Activated naive CD8-positive, alpha-beta T cell treated with anti-CD3 and anti-CD28 coated beads, Interleukin-2, amount 10 ng/mL, durations not matched to agents 7 days and 5 days (primary cell): ENCODE results near the gene SLC23A1. TPM values are rescaled to one million over a fixed set of nuclear protein-coding genes. Genes with fewer than 3 reads are reported as not detected.
"Not testable (repeated sequence)": the region's sequence is repeated elsewhere in the genome, so short reads cannot be mapped to it uniquely, and the experiment has no call there.

ENCODE experiments used
- ATAC-seq: fragments of 150-1000 bp; cut with Tn5 transposase; one replicate; pipeline ENCODE4 v1.10.0; 2021; ENCODE audit warnings: low read depth, moderate library complexity
- POLR2A ChIA-PET: fragments of 350-600 bp; sonication (Branson Sonifier 250); formaldehyde crosslinking; loops from one replicate; lab custom pipeline; 2021; ENCODE audit warnings: antibody characterized with exemption; lab: Charles Lee
- DNase-seq: peaks from one replicate; pipeline ENCODE4 v3.0.0; 2021
- H3K27ac Mint-ChIP-seq: one replicate; pipeline ENCODE4 v1.8.0; 2022; ENCODE audit warnings: mild to moderate bottlenecking, mixed read lengths
- H3K27me3 Mint-ChIP-seq: one replicate; pipeline ENCODE4 v1.8.0; 2022; ENCODE audit warnings: mild to moderate bottlenecking, moderate library complexity, mixed read lengths
- H3K36me3 Mint-ChIP-seq: one replicate; pipeline ENCODE4 v1.8.0; 2021; ENCODE audit warnings: mild to moderate bottlenecking, mixed read lengths
- H3K4me1 Mint-ChIP-seq: one replicate; pipeline ENCODE4 v1.8.0; 2021; ENCODE audit warnings: mixed read lengths
- H3K4me3 Mint-ChIP-seq: one replicate; pipeline ENCODE4 v1.8.0; 2022; ENCODE audit warnings: mild to moderate bottlenecking, moderate library complexity, mixed read lengths
- H3K9me3 Mint-ChIP-seq: one replicate; pipeline ENCODE4 v1.8.0; 2021; ENCODE audit warnings: mixed read lengths
- total RNA-seq, 2 experiments: library from RNA; stranded (reverse); gene quantifications; one replicate each; pipeline ENCODE4 v1.2.3, GENCODE V29; 2021

SLC23A1 gene
- total RNA-seq, 2 experiments from 2014 or later: 1.3 to 1.8 TPM

- Mint-ChIP-seq H3K27me3 (no peaks in the 10 kb centered on the region), H3K4me1 (peaks cover 48% of the 10 kb centered on the region), H3K4me3 (peak overlapping the region; percentile 62), H3K27ac (peak overlapping the region; percentile 84), H3K36me3 (no peaks in the 10 kb centered on the region), H3K9me3 (no peaks in the 10 kb centered on the region)
- POLR2A ChIA-PET: interaction anchor here (1.3 kb wide), 2 partner anchors 11 to 23 kb away, joined by 3 to 4 read pairs; partner anchors contain the start of gene SPATA24
- DNase-seq (no peak), ATAC-seq (no peak)
Measured at GRCh38 chr5:139414581-139415130, 31.6 kb upstream of the SLC23A1 start.

- POLR2A ChIA-PET: interaction anchor here (1.3 kb wide), 2 partner anchors 10 to 22 kb away, joined by 3 to 4 read pairs; partner anchors contain the start of gene SPATA24
- Mint-ChIP-seq H3K27me3 (no peaks in the 10 kb centered on the region), H3K4me3 (peak overlapping the region; percentile 23), H3K9me3 (no peaks in the 10 kb centered on the region), H3K4me1 (peaks cover 47% of the 10 kb centered on the region), H3K27ac (peak overlapping the region; percentile 84), H3K36me3 (no peaks in the 10 kb centered on the region)
- DNase-seq: no peak
- ATAC-seq: no peak
Measured at GRCh38 chr5:139413963-139414362, 30.9 kb upstream of the SLC23A1 start.

GRCh38 chr5:139413153-139413552 lies 30.1 kb upstream of the SLC23A1 start:
- Mint-ChIP-seq H3K36me3 (no peaks in the 10 kb centered on the region), H3K27ac (no peak overlapping the region), H3K4me1 (peaks cover 40% of the 10 kb centered on the region), H3K4me3 (no peak overlapping the region), H3K9me3 (no peaks in the 10 kb centered on the region), H3K27me3 (no peaks in the 10 kb centered on the region)
- no peak for DNase-seq
- POLR2A ChIA-PET: interaction anchor here (1.3 kb wide), 1 partner anchor 10 kb away, joined by 4 read pairs; the partner anchor contains the start of gene SPATA24
- ATAC-seq: no peak

GRCh38 chr5:139410993-139411828 lies 28.1 kb upstream of the SLC23A1 start:
- Mint-ChIP-seq H3K27ac (peak overlapping the region; percentile 4), H3K4me1 (peaks cover 43% of the 10 kb centered on the region), H3K36me3 (no peaks in the 10 kb centered on the region), H3K27me3 (no peaks in the 10 kb centered on the region), H3K9me3 (no peaks in the 10 kb centered on the region), H3K4me3 (no peak overlapping the region)
- POLR2A ChIA-PET: interaction anchor here (0.8 kb wide), 1 partner anchor 71 kb away, joined by 3 read pairs; no protein-coding TSS in a partner anchor
- no peak for DNase-seq
- ATAC-seq: no peak

- H3K4me1 Mint-ChIP-seq: peaks cover 35% of the 10 kb centered on the region
- ATAC-seq (no peak), DNase-seq (no peak)
- POLR2A ChIA-PET: interaction anchor here (0.8 to 1.2 kb wide), 2 partner anchors 29 to 72 kb away, joined by 3 read pairs; partner anchors contain the start of gene DNAJC18
- H3K27me3 Mint-ChIP-seq: no peaks in the 10 kb centered on the region
- no peaks in the 10 kb centered on the region for H3K36me3 Mint-ChIP-seq
- no peaks in the 10 kb centered on the region for H3K9me3 Mint-ChIP-seq
- H3K27ac Mint-ChIP-seq: no peak overlapping the region
- no peak overlapping the region for H3K4me3 Mint-ChIP-seq
Measured at GRCh38 chr5:139410121-139410992, 27.3 kb upstream of the SLC23A1 start.

GRCh38 chr5:139409116-139409515 lies 26.0 kb upstream of the SLC23A1 start:
- POLR2A ChIA-PET, H3K27ac Mint-ChIP-seq: not testable (repeated sequence)

GRCh38 chr5:139408191-139408590 lies 25.1 kb upstream of the SLC23A1 start:
- no peaks in the 10 kb centered on the region for H3K9me3 Mint-ChIP-seq
- POLR2A ChIA-PET: no interaction called here
- H3K36me3 Mint-ChIP-seq: no peaks in the 10 kb centered on the region
- H3K27ac Mint-ChIP-seq: peak overlapping the region; percentile 73
- H3K4me3 Mint-ChIP-seq: no peak overlapping the region
- H3K27me3 Mint-ChIP-seq: no peaks in the 10 kb centered on the region
- DNase-seq (no peak), ATAC-seq (no peak)
- H3K4me1 Mint-ChIP-seq: peaks cover 26% of the 10 kb centered on the region

More at GRCh38 chr5:139409116-139409515, 26.0 kb upstream of the SLC23A1 start:
- not testable (repeated sequence) for H3K9me3 Mint-ChIP-seq, H3K4me3 Mint-ChIP-seq, H3K36me3 Mint-ChIP-seq, H3K27me3 Mint-ChIP-seq, DNase-seq, ATAC-seq
- peaks cover 28% of the 10 kb centered on the region for H3K4me1 Mint-ChIP-seq

- Mint-ChIP-seq H3K4me3 (no peak overlapping the region), H3K36me3 (no peaks in the 10 kb centered on the region), H3K27ac (peak overlapping the region; percentile 28), H3K9me3 (no peaks in the 10 kb centered on the region), H3K4me1 (peaks cover 29% of the 10 kb centered on the region), H3K27me3 (no peaks in the 10 kb centered on the region)
- no peak for ATAC-seq
- no peak for DNase-seq
- POLR2A ChIA-PET: interaction anchor here (0.6 kb wide), 1 partner anchor 1217 kb away, joined by 3 read pairs; no protein-coding TSS in a partner anchor
Measured at GRCh38 chr5:139407517-139407916, 24.4 kb upstream of the SLC23A1 start.

- H3K4me3 Mint-ChIP-seq: no peak overlapping the region
- H3K27me3 Mint-ChIP-seq: no peaks in the 10 kb centered on the region
- ATAC-seq: no peak
- H3K4me1 Mint-ChIP-seq: peaks cover 30% of the 10 kb centered on the region
- H3K27ac Mint-ChIP-seq: no peak overlapping the region
- H3K36me3 Mint-ChIP-seq: no peaks in the 10 kb centered on the region
- POLR2A ChIA-PET: no interaction called here
- DNase-seq: no peak
- no peaks in the 10 kb centered on the region for H3K9me3 Mint-ChIP-seq
Measured at GRCh38 chr5:139406963-139407362, 23.9 kb upstream of the SLC23A1 start.

- no peaks in the 10 kb centered on the region for H3K27me3 Mint-ChIP-seq
- H3K36me3 Mint-ChIP-seq: peaks cover 2% of the 10 kb centered on the region
- DNase-seq (no peak), ATAC-seq (no peak)
- H3K4me1 Mint-ChIP-seq: peaks cover 32% of the 10 kb centered on the region
- POLR2A ChIA-PET: interaction anchor here (1.0 to 4.6 kb wide), 6 partner anchors 9 to 157 kb away, joined by 4 to 28 read pairs (median 4); partner anchors contain the start of genes MATR3, MZB1 and UBE2D2
- H3K9me3 Mint-ChIP-seq: no peaks in the 10 kb centered on the region
- peak overlapping the region; percentile 100 for H3K27ac Mint-ChIP-seq
- peak overlapping the region; percentile 96 for H3K4me3 Mint-ChIP-seq
Measured at GRCh38 chr5:139404484-139404840, 21.4 kb upstream of the SLC23A1 start.

GRCh38 chr5:139403787-139404483 lies 20.8 kb upstream of the SLC23A1 start, which contains the start of gene SPATA24:
Gene SPATA24, minus strand, starts transcription at chr5:139404089. Its CDS starts 29 bp downstream, at chr5:139404060.
- DNase-seq (peak; percentile 96), ATAC-seq (peak; percentile 94)
- Mint-ChIP-seq H3K27ac (peak within 1 kb of the TSS; percentile 100), H3K9me3 (no peaks in the 10 kb centered on the region), H3K36me3 (peaks cover 4% of the 10 kb centered on the region), H3K4me1 (peaks cover 35% of the 10 kb centered on the region), H3K27me3 (no peaks in the 10 kb centered on the region), H3K4me3 (peak within 1 kb of the TSS; percentile 96)
- POLR2A ChIA-PET: interaction anchor here (0.7 to 4.6 kb wide), 8 partner anchors 8 to 157 kb away, joined by 3 to 28 read pairs (median 4); partner anchors contain the start of genes MATR3, MZB1 and UBE2D2

GRCh38 chr5:139403418-139403786 lies 20.3 kb upstream of the SLC23A1 start:
- ATAC-seq: no peak
- H3K36me3 Mint-ChIP-seq: peaks cover 4% of the 10 kb centered on the region
- H3K27me3 Mint-ChIP-seq: no peaks in the 10 kb centered on the region
- H3K4me3 Mint-ChIP-seq: peak overlapping the region; percentile 96
- POLR2A ChIA-PET: interaction anchor here (0.7 to 4.6 kb wide), 9 partner anchors 8 to 158 kb away, joined by 3 to 28 read pairs (median 4); partner anchors contain the start of genes MATR3, MZB1 and UBE2D2
- H3K9me3 Mint-ChIP-seq: no peaks in the 10 kb centered on the region
- DNase-seq: no peak
- peaks cover 35% of the 10 kb centered on the region for H3K4me1 Mint-ChIP-seq
- H3K27ac Mint-ChIP-seq: peak overlapping the region; percentile 100
